HG02642 (cell line): ENCODE results near the gene ZBTB39.
"Not testable (repeated sequence)": the region's sequence is repeated elsewhere in the genome, so short reads cannot be mapped to it uniquely, and the experiment has no call there.

ENCODE experiments used
- ATAC-seq: cut with Tn5 transposase; IDR thresholded peaks from one replicate; pipeline ENCODE4 v1.9.1; 2021; ENCODE audit warnings: mild to moderate bottlenecking; ENCODE audit not compliant: unreplicated experiment, poor library complexity

ZBTB39 gene

GRCh38 chr12:56983386-56983785, 23.0 kb downstream of the ZBTB39 start:
- ATAC-seq, result no peak

- not testable (repeated sequence) for ATAC-seq
Measured at GRCh38 chr12:56982578-56983236, 23.6 kb downstream of the ZBTB39 start.

GRCh38 chr12:56980941-56981530, 25.3 kb downstream of the ZBTB39 start:
- ATAC-seq, result no peak

- ATAC-seq, result no peak
Measured at GRCh38 chr12:56980268-56980667, 26.1 kb downstream of the ZBTB39 start.

- ATAC-seq, result no peak
Measured at GRCh38 chr12:56979628-56980027, 26.7 kb downstream of the ZBTB39 start.

GRCh38 chr12:56978397-56979138, 27.8 kb downstream of the ZBTB39 start:
- no peak for ATAC-seq

- ATAC-seq, result not testable (repeated sequence)
Measured at GRCh38 chr12:56977361-56977760, 29.0 kb downstream of the ZBTB39 start.

GRCh38 chr12:56974224-56974623, 32.1 kb downstream of the ZBTB39 start:
- not testable (repeated sequence) for ATAC-seq

- ATAC-seq, result not testable (repeated sequence)
Measured at GRCh38 chr12:56968910-56969309, 37.4 kb downstream of the ZBTB39 start.

GRCh38 chr12:56965997-56966642, 40.2 kb downstream of the ZBTB39 start:
- ATAC-seq, result not testable (repeated sequence)

GRCh38 chr12:56965124-56965523, 41.2 kb downstream of the ZBTB39 start:
- not testable (repeated sequence) for ATAC-seq

- not testable (repeated sequence) for ATAC-seq
Measured at GRCh38 chr12:56963557-56963956, 42.8 kb downstream of the ZBTB39 start.

GRCh38 chr12:56962247-56962646, 44.1 kb downstream of the ZBTB39 start:
- ATAC-seq, result not testable (repeated sequence)

- ATAC-seq, result no peak
Measured at GRCh38 chr12:56958422-56958821, 47.9 kb downstream of the ZBTB39 start.

GRCh38 chr12:56957229-56958052, 48.9 kb downstream of the ZBTB39 start, which contains the start of gene RDH16:
Gene RDH16 (minus strand): TSS chr12:56957608. CDS start chr12:56957462, 146 bp downstream.
- ATAC-seq, result no peak

- no peak for ATAC-seq
Measured at GRCh38 chr12:56955631-56956256, 50.6 kb downstream of the ZBTB39 start.

GRCh38 chr12:56954958-56955355, 51.4 kb downstream of the ZBTB39 start:
- no peak for ATAC-seq

- ATAC-seq, result no peak
Measured at GRCh38 chr12:56954057-56954957, 52.0 kb downstream of the ZBTB39 start.
